HG03135 (cell line): ENCODE data around the gene RIT2.

Experiments used
- ATAC-seq: cut with Tn5 transposase; IDR thresholded peaks from one replicate; pipeline ENCODE4 v1.9.1; 2021; ENCODE audit warnings: mild to moderate bottlenecking, moderate library complexity; ENCODE audit not compliant: unreplicated experiment

The RIT2 gene

GRCh38 chr18:43092539-43092938 lies 22.9 kb downstream of the RIT2 start:
- no peak for ATAC-seq

- no peak for ATAC-seq
Observed at GRCh38 chr18:43081396-43081795, 34.1 kb downstream of the RIT2 start.

- ATAC-seq, result no peak
Observed at GRCh38 chr18:43080671-43081070, 34.8 kb downstream of the RIT2 start.

- no peak for ATAC-seq
Observed at GRCh38 chr18:43079422-43079821, 36.1 kb downstream of the RIT2 start.

- no peak for ATAC-seq
Observed at GRCh38 chr18:43078478-43079092, 36.9 kb downstream of the RIT2 start.

GRCh38 chr18:43077510-43078308 lies 37.8 kb downstream of the RIT2 start:
- no peak for ATAC-seq

GRCh38 chr18:43073771-43074170 lies 41.7 kb downstream of the RIT2 start:
- ATAC-seq, result no peak

- ATAC-seq, result no peak
Observed at GRCh38 chr18:43068781-43069180, 46.7 kb downstream of the RIT2 start.

- no peak for ATAC-seq
Observed at GRCh38 chr18:43067570-43067969, 47.9 kb downstream of the RIT2 start.

GRCh38 chr18:43061816-43062215 lies 53.7 kb downstream of the RIT2 start:
- no peak for ATAC-seq

GRCh38 chr18:43061318-43061717 lies 54.2 kb downstream of the RIT2 start:
- ATAC-seq, result no peak

GRCh38 chr18:43060020-43060419 lies 55.5 kb downstream of the RIT2 start:
- no peak for ATAC-seq

- ATAC-seq, result no peak
Observed at GRCh38 chr18:43054815-43055519, 60.5 kb downstream of the RIT2 start.

- no peak for ATAC-seq
Observed at GRCh38 chr18:43049021-43049420, 66.5 kb downstream of the RIT2 start.

GRCh38 chr18:43046322-43046721 lies 69.2 kb downstream of the RIT2 start:
- no peak for ATAC-seq

GRCh38 chr18:43043626-43044025 lies 71.9 kb downstream of the RIT2 start:
- ATAC-seq, result no peak

GRCh38 chr18:43040281-43040680 lies 75.2 kb downstream of the RIT2 start:
- ATAC-seq, result no peak

- ATAC-seq, result no peak
Observed at GRCh38 chr18:43034683-43035500, 80.6 kb downstream of the RIT2 start.

GRCh38 chr18:43031169-43031568 lies 84.3 kb downstream of the RIT2 start:
- ATAC-seq, result no peak

GRCh38 chr18:43029414-43029813 lies 86.1 kb downstream of the RIT2 start:
- no peak for ATAC-seq

- no peak for ATAC-seq
Observed at GRCh38 chr18:43022874-43023273, 92.6 kb downstream of the RIT2 start.
